Cardiac muscle cell (in vitro differentiated cells and primary cell): Measurements from ENCODE around the gene HSD17B11. TPM values are rescaled to one million over a fixed set of nuclear protein-coding genes. Genes with fewer than 3 reads are reported as not detected.
A peak's percentile ranks its signal among the peaks of the same experiment; 100 is the strongest.
"Not testable (repeated sequence)": the region's sequence is repeated elsewhere in the genome, so short reads cannot be mapped to it uniquely, and the experiment has no call there.

Experiments
- DNase-seq, 2 donors: peaks; one replicate each; pipeline versions ENCODE4 v3.0.0 to v3.0.0-alpha.2; 2010 to 2017; ENCODE audit warnings: low read depth in 1 of 2, low spot score in 1 of 2
- H3K27ac ChIP-seq: fragments of 200-600 bp; sonication (generic); 2 replicates; pipeline ENCODE4 v1.5.1; 2016
- H3K27me3 ChIP-seq: fragments of 200-600 bp; sonication (generic); 2 replicates; pipeline ENCODE4 v1.6.0; 2016; ENCODE audit warnings: control low read depth
- H3K36me3 ChIP-seq: fragments of 200-600 bp; sonication (generic); 2 replicates; pipeline ENCODE4 v1.5.1; 2016; ENCODE audit warnings: control low read depth
- H3K4me1 ChIP-seq: fragments of 200-600 bp; sonication (generic); 2 replicates; pipeline ENCODE4 v1.8.1; 2017; ENCODE audit warnings: low read depth, mild to moderate bottlenecking, mixed run types
- H3K4me3 ChIP-seq: fragments of 200-600 bp; sonication (generic); 2 replicates; pipeline ENCODE4 v1.5.1; 2016; ENCODE audit warnings: mild to moderate bottlenecking
- H3K9me3 ChIP-seq: fragments of 200-600 bp; sonication (generic); 2 replicates; pipeline ENCODE4 v1.5.1; 2017; ENCODE audit warnings: low read depth, mild to moderate bottlenecking, control low read depth
- CTCF ChIP-seq: IDR thresholded peaks from 2 replicates; pipeline ENCODE4 v1.5.1; 2012; ENCODE audit warnings: low read depth, mild to moderate bottlenecking, low read length
- polyA plus RNA-seq: library from polyadenylated mRNA; unstranded; fragments of >200 nt; fragmentation: Nextera tagmentation; extraction: Ambion mirVana; gene quantifications from 2 replicates; pipeline ENCODE4 v1.2.1, GENCODE V29; 2016
- total RNA-seq: library from RNA; depleted of rRNA; stranded (reverse); fragments of >200 nt; gene quantifications from 2 replicates; pipeline ENCODE4 v1.2.3, GENCODE V29; 2016

HSD17B11 gene
- total and polyA plus RNA-seq, 2 experiments from 2014 or later: 17.4 to 18.9 TPM

GRCh38 chr4:87410157-87410556 lies 19.2 kb upstream of the HSD17B11 start:
- Histone ChIP-seq H3K27ac (no peak overlapping the region), H3K27me3 (no peaks in the 10 kb centered on the region), H3K4me3 (no peak overlapping the region), H3K4me1 (peaks cover 4% of the 10 kb centered on the region), H3K9me3 (no peaks in the 10 kb centered on the region), H3K36me3 (no peaks in the 10 kb centered on the region)
- no peak for TF ChIP-seq CTCF
- no peak for DNase-seq

- Histone ChIP-seq H3K27me3 (no peaks in the 10 kb centered on the region), H3K27ac (no peak overlapping the region), H3K4me1 (peaks cover 4% of the 10 kb centered on the region), H3K36me3 (no peaks in the 10 kb centered on the region), H3K9me3 (no peaks in the 10 kb centered on the region), H3K4me3 (no peak overlapping the region)
- no peak for DNase-seq
- TF ChIP-seq CTCF: no peak
These were observed 18.5 kb upstream of the HSD17B11 start for GRCh38 chr4:87409420-87409939.

- H3K9me3 ChIP-seq, H3K36me3 ChIP-seq, H3K27ac ChIP-seq, H3K4me1 ChIP-seq, H3K4me3 ChIP-seq, H3K27me3 ChIP-seq, DNase-seq: not testable (repeated sequence)
These were observed 15.9 kb upstream of the HSD17B11 start for GRCh38 chr4:87406902-87407301.

GRCh38 chr4:87406462-87406861 lies 15.5 kb upstream of the HSD17B11 start:
- H3K36me3 ChIP-seq: no peaks in the 10 kb centered on the region
- peaks cover 4% of the 10 kb centered on the region for H3K4me1 ChIP-seq
- no peaks in the 10 kb centered on the region for H3K9me3 ChIP-seq
- TF ChIP-seq CTCF: no peak
- H3K27ac ChIP-seq: no peak overlapping the region
- DNase-seq: no peak
- no peaks in the 10 kb centered on the region for H3K27me3 ChIP-seq
- no peak overlapping the region for H3K4me3 ChIP-seq

GRCh38 chr4:87405211-87405820 lies 14.3 kb upstream of the HSD17B11 start:
- H3K4me1 ChIP-seq: peaks cover 2% of the 10 kb centered on the region
- H3K9me3 ChIP-seq: no peaks in the 10 kb centered on the region
- TF ChIP-seq CTCF: no peak
- no peak overlapping the region for H3K27ac ChIP-seq
- no peak for DNase-seq
- H3K27me3 ChIP-seq: no peaks in the 10 kb centered on the region
- no peaks in the 10 kb centered on the region for H3K36me3 ChIP-seq
- H3K4me3 ChIP-seq: no peak overlapping the region

GRCh38 chr4:87403732-87404131 lies 12.7 kb upstream of the HSD17B11 start:
- not testable (repeated sequence) for H3K27ac ChIP-seq, H3K27me3 ChIP-seq, H3K36me3 ChIP-seq, H3K9me3 ChIP-seq, H3K4me1 ChIP-seq, H3K4me3 ChIP-seq
- DNase-seq: peak in 1 of 2 donors; percentile 70
